ENCODE measurements around the gene RFLNA. TPM values are rescaled to one million over a fixed set of nuclear protein-coding genes. Genes with fewer than 3 reads are reported as not detected.

The RFLNA gene
- total and polyA plus RNA-seq, 2 donors (not counting 1 experiment from before 2014, with no cell fraction given), result not detected

DNA sequence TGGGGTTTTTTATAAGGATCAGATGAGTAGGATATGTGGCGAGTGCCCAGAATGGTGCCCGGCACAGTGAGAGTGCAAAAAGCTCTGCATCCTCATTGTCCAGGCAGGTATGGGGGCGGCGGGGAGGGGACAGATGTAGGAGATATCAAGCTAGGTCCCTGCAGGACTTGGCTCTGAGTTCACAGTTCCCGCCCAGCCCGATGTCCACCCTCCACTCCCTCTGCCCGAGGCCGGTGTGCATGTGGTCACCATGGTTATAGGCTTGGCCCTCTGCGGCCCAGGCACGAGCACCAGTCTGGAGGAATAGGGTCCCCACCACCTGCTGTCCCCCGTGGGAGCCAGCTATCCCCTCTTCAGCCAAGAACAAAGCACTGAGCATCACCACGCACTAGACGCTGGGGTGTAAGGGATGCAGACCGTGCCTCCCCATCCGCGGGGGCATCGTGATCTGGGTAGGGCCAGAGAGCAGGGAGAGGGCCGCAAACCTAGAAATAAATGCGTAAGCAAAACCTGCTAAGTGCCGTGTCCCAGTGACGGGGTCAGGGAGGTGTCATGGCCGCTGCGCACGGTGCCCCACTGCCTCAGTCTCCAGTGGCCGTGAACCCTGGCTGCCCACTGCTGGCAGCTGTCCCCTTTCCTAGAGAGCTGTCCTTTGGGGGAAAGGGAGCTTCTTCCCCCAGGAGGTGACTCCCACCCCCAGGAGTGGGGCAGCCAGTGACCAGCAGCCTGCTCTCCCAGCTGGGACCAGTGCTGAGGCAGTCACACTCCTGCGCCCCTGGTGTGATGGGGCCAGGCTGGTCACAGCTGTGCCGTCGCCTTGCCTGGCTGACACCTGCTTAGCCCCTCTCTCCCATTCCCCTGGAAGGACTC is 12.0 kb downstream of the RFLNA start:
- H3K27me3 ChIP-seq (replicated peaks in 1 of 4; ENCODE audit: control extremely low read depth in 1 of 4, control insufficient read depth in 3 of 4, insufficient read depth in 4 of 4, low read length in 3 of 4), result no peaks in the 10 kb centered on the region
- H3K4me1 ChIP-seq (ENCODE audit: control insufficient read depth in 2 of 2, insufficient read depth in 2 of 2, low read length in 2 of 2), result no peaks in the 10 kb centered on the region
- Mint-ChIP-seq H3K27me3 (no peaks in the 10 kb centered on the region), H3K4me1 (no peaks in the 10 kb centered on the region), H3K27ac (no peak overlapping the region), H3K4me3 (no peak overlapping the region), H3K9me3 (ENCODE audit: insufficient read depth) (no peaks in the 10 kb centered on the region)
- H3K4me2 ChIP-seq (replicated peaks; ENCODE audit: low read depth, low read length, poor library complexity, severe bottlenecking), result no peak overlapping the region
- no peak overlapping the region for H2AFZ ChIP-seq (ENCODE audit: insufficient read depth, low read depth, low read length, poor library complexity, severe bottlenecking)
- no peaks in the 10 kb centered on the region for H3K79me2 ChIP-seq (ENCODE audit: control insufficient read depth, insufficient read depth, low read length)
- no peak overlapping the region for H3K27ac ChIP-seq (ENCODE audit: low read length in 2 of 2)
- H3K4me3 ChIP-seq (ENCODE audit: control extremely low read depth in 1 of 5, extremely low read depth in 1 of 5, insufficient read depth in 1 of 5, low read depth in 2 of 5, low read length in 4 of 5), result no peak overlapping the region
- ChIA-PET POLR2A (no interaction called here), CTCF (no interaction called here)
- DNase-seq, result no peak
- no peak overlapping the region for H3K9ac ChIP-seq (ENCODE audit: low read length)
- peaks cover 0 to 4% (median 0%) of the 10 kb centered on the region in 3 donors for H3K9me3 ChIP-seq (ENCODE audit: control extremely low read depth in 1 of 3, control insufficient read depth in 2 of 3, insufficient read depth in 1 of 3, low read length in 2 of 3)
- 89% methylated on average over 26 of the region's 28 CpGs for WGBS (ENCODE audit: insufficient coverage)
- no peaks in the 10 kb centered on the region for H3K36me3 ChIP-seq (replicated peaks in 1 of 2; ENCODE audit: control extremely low read depth in 1 of 2, control insufficient read depth in 1 of 2, extremely low read depth in 1 of 2, insufficient read depth in 2 of 2, low read length in 1 of 2)
- no peak for ATAC-seq (ENCODE audit: low read depth)
- H4K20me1 ChIP-seq (ENCODE audit: control insufficient read depth, insufficient read depth, low read length, poor library complexity, severe bottlenecking), result no peaks in the 10 kb centered on the region
- TF ChIP-seq EZH2 (IDR thresholded peaks at IDR 0.05; ENCODE audit: borderline replicate concordance, insufficient read depth, low read depth, low read length, poor library complexity, severe bottlenecking), result no peak
- TF ChIP-seq, protein P1, sequence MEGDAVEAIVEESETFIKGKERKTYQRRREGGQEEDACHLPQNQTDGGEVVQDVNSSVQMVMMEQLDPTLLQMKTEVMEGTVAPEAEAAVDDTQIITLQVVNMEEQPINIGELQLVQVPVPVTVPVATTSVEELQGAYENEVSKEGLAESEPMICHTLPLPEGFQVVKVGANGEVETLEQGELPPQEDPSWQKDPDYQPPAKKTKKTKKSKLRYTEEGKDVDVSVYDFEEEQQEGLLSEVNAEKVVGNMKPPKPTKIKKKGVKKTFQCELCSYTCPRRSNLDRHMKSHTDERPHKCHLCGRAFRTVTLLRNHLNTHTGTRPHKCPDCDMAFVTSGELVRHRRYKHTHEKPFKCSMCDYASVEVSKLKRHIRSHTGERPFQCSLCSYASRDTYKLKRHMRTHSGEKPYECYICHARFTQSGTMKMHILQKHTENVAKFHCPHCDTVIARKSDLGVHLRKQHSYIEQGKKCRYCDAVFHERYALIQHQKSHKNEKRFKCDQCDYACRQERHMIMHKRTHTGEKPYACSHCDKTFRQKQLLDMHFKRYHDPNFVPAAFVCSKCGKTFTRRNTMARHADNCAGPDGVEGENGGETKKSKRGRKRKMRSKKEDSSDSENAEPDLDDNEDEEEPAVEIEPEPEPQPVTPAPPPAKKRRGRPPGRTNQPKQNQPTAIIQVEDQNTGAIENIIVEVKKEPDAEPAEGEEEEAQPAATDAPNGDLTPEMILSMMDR (IDR thresholded peaks at IDR 0.05), result no peak
- intact Hi-C loops (cut with micrococcal nuclease), result no loop called here

GRCh38 chr12:124307556-124307825 is 12.6 kb downstream of the RFLNA start:
- TF ChIP-seq EZH2 (IDR thresholded peaks at IDR 0.05; ENCODE audit: borderline replicate concordance, insufficient read depth, low read depth, low read length, poor library complexity, severe bottlenecking), result no peak
- TF ChIP-seq, protein P1 (IDR thresholded peaks at IDR 0.05), result no peak

More at GRCh38 chr12:124307556-124307825, 12.6 kb downstream of the RFLNA start:
- Mint-ChIP-seq H3K9me3 (ENCODE audit: insufficient read depth) (no peaks in the 10 kb centered on the region), H3K27ac (no peak overlapping the region), H3K4me3 (no peak overlapping the region), H3K4me1 (no peaks in the 10 kb centered on the region), H3K27me3 (no peaks in the 10 kb centered on the region)
- ChIA-PET POLR2A (no interaction called here), CTCF (no interaction called here)
- Histone ChIP-seq H3K4me3 (ENCODE audit: control extremely low read depth in 1 of 5, extremely low read depth in 1 of 5, insufficient read depth in 1 of 5, low read depth in 2 of 5, low read length in 4 of 5) (no peak overlapping the region), H3K9me3 (ENCODE audit: control extremely low read depth in 1 of 3, control insufficient read depth in 2 of 3, insufficient read depth in 1 of 3, low read length in 2 of 3) (peaks cover 0 to 4% (median 0%) of the 10 kb centered on the region in 3 donors), H3K79me2 (ENCODE audit: control insufficient read depth, insufficient read depth, low read length) (no peaks in the 10 kb centered on the region), H3K36me3 (replicated peaks in 1 of 2; ENCODE audit: control extremely low read depth in 1 of 2, control insufficient read depth in 1 of 2, extremely low read depth in 1 of 2, insufficient read depth in 2 of 2, low read length in 1 of 2) (no peaks in the 10 kb centered on the region), H4K20me1 (ENCODE audit: control insufficient read depth, insufficient read depth, low read length, poor library complexity, severe bottlenecking) (no peaks in the 10 kb centered on the region), H3K4me1 (ENCODE audit: control insufficient read depth in 2 of 2, insufficient read depth in 2 of 2, low read length in 2 of 2) (no peaks in the 10 kb centered on the region), H3K4me2 (replicated peaks; ENCODE audit: low read depth, low read length, poor library complexity, severe bottlenecking) (no peak overlapping the region), H3K9ac (ENCODE audit: low read length) (no peak overlapping the region), H3K27me3 (replicated peaks in 1 of 4; ENCODE audit: control extremely low read depth in 1 of 4, control insufficient read depth in 3 of 4, insufficient read depth in 4 of 4, low read length in 3 of 4) (no peaks in the 10 kb centered on the region), H3K27ac (ENCODE audit: low read length in 2 of 2) (no peak overlapping the region), H2AFZ (ENCODE audit: insufficient read depth, low read depth, low read length, poor library complexity, severe bottlenecking) (no peak overlapping the region)
- 98% methylated on average over 10 of the region's 10 CpGs for WGBS (ENCODE audit: insufficient coverage)
- DNase-seq (no peak), ATAC-seq (ENCODE audit: low read depth) (no peak)
- intact Hi-C loops (cut with micrococcal nuclease), result no loop called here
